Measurements from ENCODE around the gene ARHGAP15.
A peak's percentile ranks its signal among the peaks of the same experiment; 100 is the strongest.

The ARHGAP15 gene

GRCh38 chr2:143807671-143808070, 678.5 kb downstream of the ARHGAP15 start:
- peak; percentile 69 to 89 for DNase-seq (ENCODE audit: low read depth in 1 of 2, low spot score in 1 of 2)
- Histone ChIP-seq H3K27me3 (ENCODE audit: insufficient read depth, poor library complexity, severe bottlenecking) (no peaks in the 10 kb centered on the region), H3K4me3 (replicated peaks; ENCODE audit: insufficient read depth, low read length) (no peak overlapping the region), H3K27ac (replicated peaks) (no peak overlapping the region)
- TF ChIP-seq POLR2AphosphoS5 (IDR thresholded peaks at IDR 0.05; ENCODE audit: low read depth) (no peak), GABPA (IDR thresholded peaks at IDR 0.05; ENCODE audit: low read depth) (no peak), SPI1 (IDR thresholded peaks at IDR 0.05; ENCODE audit: borderline replicate concordance, low read depth) (no peak), REST (IDR thresholded peaks at IDR 0.05; ENCODE audit: insufficient replicate concordance, low read depth) (no peak), CTCF (IDR thresholded peaks at IDR 0.05; ENCODE audit: insufficient read depth, low read length) (no peak)

GRCh38 chr2:143808166-143808565, 678.9 kb downstream of the ARHGAP15 start:
- peak; percentile 3 to 11 for DNase-seq (ENCODE audit: low read depth in 1 of 2, low spot score in 1 of 2)

GRCh38 chr2:143815082-143815481, 685.9 kb downstream of the ARHGAP15 start:
- no peak overlapping the region for H3K27ac ChIP-seq (replicated peaks)
- TF ChIP-seq CTCF (IDR thresholded peaks at IDR 0.05; ENCODE audit: insufficient read depth, low read length) (no peak), GABPA (IDR thresholded peaks at IDR 0.05; ENCODE audit: low read depth) (no peak), POLR2AphosphoS5 (IDR thresholded peaks at IDR 0.05; ENCODE audit: low read depth) (no peak), SPI1 (IDR thresholded peaks at IDR 0.05; ENCODE audit: borderline replicate concordance, low read depth) (no peak), REST (IDR thresholded peaks at IDR 0.05; ENCODE audit: insufficient replicate concordance, low read depth) (no peak)

More at GRCh38 chr2:143808166-143808565, 678.9 kb downstream of the ARHGAP15 start:
- no peak for TF ChIP-seq POLR2AphosphoS5 (IDR thresholded peaks at IDR 0.05; ENCODE audit: low read depth)
- no peak for TF ChIP-seq REST (IDR thresholded peaks at IDR 0.05; ENCODE audit: insufficient replicate concordance, low read depth)
- TF ChIP-seq GABPA (IDR thresholded peaks at IDR 0.05; ENCODE audit: low read depth), result no peak
- TF ChIP-seq SPI1 (IDR thresholded peaks at IDR 0.05; ENCODE audit: borderline replicate concordance, low read depth), result no peak
- TF ChIP-seq CTCF (IDR thresholded peaks at IDR 0.05; ENCODE audit: insufficient read depth, low read length), result no peak
- Histone ChIP-seq H3K27ac (replicated peaks) (no peak overlapping the region), H3K27me3 (ENCODE audit: insufficient read depth, poor library complexity, severe bottlenecking) (no peaks in the 10 kb centered on the region), H3K4me3 (replicated peaks; ENCODE audit: insufficient read depth, low read length) (no peak overlapping the region)

More at GRCh38 chr2:143815082-143815481, 685.9 kb downstream of the ARHGAP15 start:
- DNase-seq (ENCODE audit: low read depth in 1 of 2, low spot score in 1 of 2), result no peak
- H3K27me3 ChIP-seq (ENCODE audit: insufficient read depth, poor library complexity, severe bottlenecking), result no peaks in the 10 kb centered on the region
- H3K4me3 ChIP-seq (replicated peaks; ENCODE audit: insufficient read depth, low read length), result no peak overlapping the region

Measured in HL-60 (cell line).